HL-60 (cell line): ENCODE data around the gene TOMM34.

Experiments
- DNase-seq, 2 experiments: peaks; one replicate each; pipeline ENCODE4 v3.0.0-alpha.2; 2010 to 2020; ENCODE audit warnings: low read depth in 1 of 2, low spot score in 1 of 2
- H3K27ac ChIP-seq: fragments of 250-450 bp; sonication (Bioruptor Pico); replicated peaks from 2 replicates; pipeline ENCODE4 v1.5.1; 2020; ENCODE audit warnings: mild to moderate bottlenecking, moderate library complexity
- H3K27me3 ChIP-seq: fragments of 250-450 bp; sonication (Bioruptor Pico); 2 replicates; pipeline ENCODE4 v1.5.1; 2021; ENCODE audit warnings: mild to moderate bottlenecking, moderate library complexity; ENCODE audit not compliant: insufficient read depth, poor library complexity, severe bottlenecking
- H3K4me3 ChIP-seq: replicated peaks from 2 replicates; pipeline ENCODE4 v1.5.1; 2011; ENCODE audit warnings: mild to moderate bottlenecking, control low read depth, low read length; ENCODE audit not compliant: insufficient read depth
- GABPA ChIP-seq: IDR thresholded peaks from 2 replicates; pipeline ENCODE4 v1.6.1; 2012; ENCODE audit warnings: low read depth
- POLR2AphosphoS5 ChIP-seq: IDR thresholded peaks from 2 replicates; pipeline ENCODE4 v1.6.1; 2012; ENCODE audit warnings: low read depth
- REST ChIP-seq: IDR thresholded peaks from 2 replicates; pipeline ENCODE4 v1.6.1; 2012; ENCODE audit warnings: low read depth; ENCODE audit not compliant: insufficient replicate concordance
- SPI1 ChIP-seq: IDR thresholded peaks from 2 replicates; pipeline ENCODE4 v1.6.1; 2012; ENCODE audit warnings: low read depth, mild to moderate bottlenecking, borderline replicate concordance
- long read RNA-seq: library from polyadenylated mRNA; unstranded; transcript quantifications from one replicate; pipeline ENCODE4 v2.0.0, GENCODE V29; 2020
- TF ChIP-seq, protein P1 (sequence below): IDR thresholded peaks from one replicate; pipeline ENCODE4 v1.5.1; 2011; ENCODE audit warnings: low read length, control low read depth, inconsistent platforms; ENCODE audit not compliant: insufficient read depth

Gene TOMM34, protein sequence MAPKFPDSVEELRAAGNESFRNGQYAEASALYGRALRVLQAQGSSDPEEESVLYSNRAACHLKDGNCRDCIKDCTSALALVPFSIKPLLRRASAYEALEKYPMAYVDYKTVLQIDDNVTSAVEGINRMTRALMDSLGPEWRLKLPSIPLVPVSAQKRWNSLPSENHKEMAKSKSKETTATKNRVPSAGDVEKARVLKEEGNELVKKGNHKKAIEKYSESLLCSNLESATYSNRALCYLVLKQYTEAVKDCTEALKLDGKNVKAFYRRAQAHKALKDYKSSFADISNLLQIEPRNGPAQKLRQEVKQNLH
- long read RNA-seq, transcript TOMM34-201 (7 exons, 2,062 nt): major isoform, 177 of 215 reads
- long read RNA-seq, partial matches to known transcripts: 4 of 215 reads
- long read RNA-seq, other reads (novel, unspliced or antisense): 34 of 215 reads

GRCh38 chr20:44960103-44960852, at the start of gene TOMM34:
TOMM34 (minus strand) TSS chr20:44960397; CDS start chr20:44960333, 64 bp downstream.
- Histone ChIP-seq H3K4me3 (peak within 1 kb of the TSS; percentile 95), H3K27me3 (no peaks in the 10 kb centered on the region), H3K27ac (peak within 1 kb of the TSS; percentile 67)
- TF ChIP-seq POLR2AphosphoS5: peak; percentile 81
- TF ChIP-seq, protein P1, sequence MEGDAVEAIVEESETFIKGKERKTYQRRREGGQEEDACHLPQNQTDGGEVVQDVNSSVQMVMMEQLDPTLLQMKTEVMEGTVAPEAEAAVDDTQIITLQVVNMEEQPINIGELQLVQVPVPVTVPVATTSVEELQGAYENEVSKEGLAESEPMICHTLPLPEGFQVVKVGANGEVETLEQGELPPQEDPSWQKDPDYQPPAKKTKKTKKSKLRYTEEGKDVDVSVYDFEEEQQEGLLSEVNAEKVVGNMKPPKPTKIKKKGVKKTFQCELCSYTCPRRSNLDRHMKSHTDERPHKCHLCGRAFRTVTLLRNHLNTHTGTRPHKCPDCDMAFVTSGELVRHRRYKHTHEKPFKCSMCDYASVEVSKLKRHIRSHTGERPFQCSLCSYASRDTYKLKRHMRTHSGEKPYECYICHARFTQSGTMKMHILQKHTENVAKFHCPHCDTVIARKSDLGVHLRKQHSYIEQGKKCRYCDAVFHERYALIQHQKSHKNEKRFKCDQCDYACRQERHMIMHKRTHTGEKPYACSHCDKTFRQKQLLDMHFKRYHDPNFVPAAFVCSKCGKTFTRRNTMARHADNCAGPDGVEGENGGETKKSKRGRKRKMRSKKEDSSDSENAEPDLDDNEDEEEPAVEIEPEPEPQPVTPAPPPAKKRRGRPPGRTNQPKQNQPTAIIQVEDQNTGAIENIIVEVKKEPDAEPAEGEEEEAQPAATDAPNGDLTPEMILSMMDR: no peak
- peak; percentile 91 to 94 for DNase-seq

DNA sequence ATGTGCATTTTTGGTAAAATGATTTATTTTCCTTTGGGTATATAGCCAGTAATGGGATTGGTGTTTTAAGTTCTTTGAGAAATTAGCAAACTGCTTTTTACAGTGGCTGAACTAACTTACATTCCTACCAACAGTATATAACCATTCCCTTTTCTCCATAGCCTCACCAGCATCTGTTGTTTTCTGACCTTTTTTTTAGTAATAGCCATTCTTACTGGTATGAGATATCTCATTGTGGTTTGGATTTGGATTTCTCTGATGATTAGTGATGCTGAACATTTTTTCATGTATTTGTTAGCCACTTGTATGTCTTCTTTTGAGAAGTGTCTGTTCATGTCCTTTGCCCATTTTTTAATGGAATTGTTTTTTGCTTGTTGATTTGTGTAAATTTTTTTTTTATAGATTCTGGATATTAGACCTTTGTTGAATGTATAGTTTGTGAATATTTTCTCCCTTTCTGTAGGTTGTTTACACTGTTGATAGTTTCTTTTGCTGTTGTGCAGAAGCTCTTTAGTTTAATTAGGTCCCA, 48.4 kb upstream of the TOMM34 start:
- H3K27me3 ChIP-seq: no peaks in the 10 kb centered on the region
- no peak overlapping the region for H3K4me3 ChIP-seq
- DNase-seq: no peak
- no peak overlapping the region for H3K27ac ChIP-seq
- TF ChIP-seq REST (no peak), GABPA (no peak), POLR2AphosphoS5 (no peak), SPI1 (no peak)
- TF ChIP-seq, protein P1: no peak

GRCh38 chr20:44997668-44998067, 37.5 kb upstream of the TOMM34 start:
- H3K27me3 ChIP-seq: no peaks in the 10 kb centered on the region
- TF ChIP-seq, protein P1: no peak
- TF ChIP-seq GABPA (no peak), SPI1 (no peak), POLR2AphosphoS5 (no peak), REST (no peak)
- H3K27ac ChIP-seq: no peak overlapping the region
- no peak overlapping the region for H3K4me3 ChIP-seq
- no peak for DNase-seq
